SU-DHL-6 (cell line): Measurements from ENCODE around the gene RASA2.
"Not testable (repeated sequence)": the region's sequence is repeated elsewhere in the genome, so short reads cannot be mapped to it uniquely, and the experiment has no call there.

ENCODE experiments used
- H2AFZ ChIP-seq: fragments of 200-600 bp; sonication (generic); 2 replicates; pipeline ENCODE4 v1.6.1; 2014; ENCODE audit warnings: low read depth, mild to moderate bottlenecking, moderate library complexity, mixed read lengths, antibody characterized with exemption, low read length; ENCODE audit not compliant: severe bottlenecking
- H3F3A ChIP-seq: fragments of 200-600 bp; shearing (Covaris generic); 2 replicates; pipeline ENCODE4 v1.6.0; 2016; ENCODE audit warnings: antibody characterized with exemption, mild to moderate bottlenecking; ENCODE audit not compliant: insufficient read depth
- H3K27ac ChIP-seq: fragments of 200-600 bp; sonication (generic); 2 replicates; pipeline ENCODE4 v1.5.1; 2016; ENCODE audit warnings: low read depth, mild to moderate bottlenecking, low read length, moderate library complexity, mixed read lengths
- H3K27me3 ChIP-seq: fragments of 200-600 bp; sonication (generic), shearing (Covaris generic); 2 replicates; pipeline ENCODE4 v1.6.0; 2014; ENCODE audit warnings: mild to moderate bottlenecking, low read length
- H3K36me3 ChIP-seq: fragments of 200-600 bp; sonication (generic); 2 replicates; pipeline ENCODE4 v1.6.1; 2014; ENCODE audit warnings: mild to moderate bottlenecking, low read length, mixed read lengths
- H3K4me2 ChIP-seq: fragments of 300-600, 200-600 bp; shearing (Covaris generic), sonication (generic); 2 replicates; pipeline ENCODE4 v1.6.0; 2014; ENCODE audit warnings: low read length, low read depth, mild to moderate bottlenecking; ENCODE audit not compliant: poor library complexity, severe bottlenecking
- H3K4me3 ChIP-seq: fragments of 200-600 bp; sonication (generic); 2 replicates; pipeline ENCODE4 v1.5.1; 2014; ENCODE audit warnings: antibody characterized with exemption, low read length, mild to moderate bottlenecking, mixed read lengths; ENCODE audit not compliant: insufficient read depth, poor library complexity, severe bottlenecking
- H3K79me2 ChIP-seq: fragments of 200-600 bp; sonication (generic); 2 replicates; pipeline ENCODE4 v1.6.1; 2014; ENCODE audit warnings: mild to moderate bottlenecking, low read length, moderate library complexity; ENCODE audit not compliant: insufficient read depth
- H3K9ac ChIP-seq: fragments of 200-600 bp; sonication (generic); 2 replicates; pipeline ENCODE4 v1.7.0; 2014; ENCODE audit warnings: mild to moderate bottlenecking, low read length
- H3K9me2 ChIP-seq: fragments of 200-600 bp; sonication (generic); replicated peaks from 2 replicates; pipeline ENCODE4 v1.6.1; 2014; ENCODE audit warnings: low read length; ENCODE audit not compliant: insufficient read depth
- H3K9me3 ChIP-seq: fragments of 200-600 bp; sonication (generic); 2 replicates; pipeline ENCODE4 v1.6.1; 2014; ENCODE audit warnings: low read length, mixed read lengths; ENCODE audit not compliant: insufficient read depth
- H4K20me1 ChIP-seq: fragments of 200-600 bp; sonication (generic); 2 replicates; pipeline ENCODE4 v1.6.1; 2014; ENCODE audit warnings: low read depth, mild to moderate bottlenecking, antibody characterized with exemption, low read length, moderate library complexity, mixed read lengths
- EZH2phosphoT487 ChIP-seq: fragments of 200-600 bp; sonication (generic), shearing (Covaris generic); conservative IDR thresholded peaks from 2 replicates; pipeline ENCODE4 v1.6.1; 2018; ENCODE audit warnings: mild to moderate bottlenecking, antibody characterized with exemption, low read length, moderate library complexity, mixed read lengths
- TF ChIP-seq, protein P1 (sequence below): fragments of 200-600 bp; sonication (generic); IDR thresholded peaks from one replicate; pipeline ENCODE4 v1.5.1; 2017; ENCODE audit warnings: antibody characterized with exemption, mild to moderate bottlenecking, low read length, moderate library complexity; ENCODE audit not compliant: insufficient read depth, poor library complexity, severe bottlenecking

The RASA2 gene

DNA sequence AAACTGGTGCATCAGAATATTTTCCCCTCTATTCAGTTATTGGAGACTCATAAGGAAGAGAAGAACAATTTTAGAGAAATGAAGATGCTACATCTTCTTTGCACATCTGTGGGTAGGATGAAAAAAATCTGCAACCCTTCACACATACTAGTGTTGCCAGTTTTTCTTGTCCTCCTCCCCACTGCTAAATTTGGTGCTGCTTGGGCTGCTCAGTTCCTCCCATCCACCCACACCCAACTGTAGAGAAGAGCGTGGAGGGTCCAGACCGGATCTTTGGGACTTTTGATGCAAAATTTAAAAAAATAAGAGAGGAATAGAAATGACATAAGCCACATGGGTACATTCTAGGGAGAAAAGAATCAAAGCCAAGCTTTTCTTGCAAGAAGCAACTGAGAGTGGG, 8.7 kb upstream of the RASA2 start:
- H3K36me3 ChIP-seq: no peaks in the 10 kb centered on the region
- no peaks in the 10 kb centered on the region for H3K9me2 ChIP-seq
- H2AFZ ChIP-seq: no peak overlapping the region
- no peaks in the 10 kb centered on the region for H4K20me1 ChIP-seq
- TF ChIP-seq, protein P1, sequence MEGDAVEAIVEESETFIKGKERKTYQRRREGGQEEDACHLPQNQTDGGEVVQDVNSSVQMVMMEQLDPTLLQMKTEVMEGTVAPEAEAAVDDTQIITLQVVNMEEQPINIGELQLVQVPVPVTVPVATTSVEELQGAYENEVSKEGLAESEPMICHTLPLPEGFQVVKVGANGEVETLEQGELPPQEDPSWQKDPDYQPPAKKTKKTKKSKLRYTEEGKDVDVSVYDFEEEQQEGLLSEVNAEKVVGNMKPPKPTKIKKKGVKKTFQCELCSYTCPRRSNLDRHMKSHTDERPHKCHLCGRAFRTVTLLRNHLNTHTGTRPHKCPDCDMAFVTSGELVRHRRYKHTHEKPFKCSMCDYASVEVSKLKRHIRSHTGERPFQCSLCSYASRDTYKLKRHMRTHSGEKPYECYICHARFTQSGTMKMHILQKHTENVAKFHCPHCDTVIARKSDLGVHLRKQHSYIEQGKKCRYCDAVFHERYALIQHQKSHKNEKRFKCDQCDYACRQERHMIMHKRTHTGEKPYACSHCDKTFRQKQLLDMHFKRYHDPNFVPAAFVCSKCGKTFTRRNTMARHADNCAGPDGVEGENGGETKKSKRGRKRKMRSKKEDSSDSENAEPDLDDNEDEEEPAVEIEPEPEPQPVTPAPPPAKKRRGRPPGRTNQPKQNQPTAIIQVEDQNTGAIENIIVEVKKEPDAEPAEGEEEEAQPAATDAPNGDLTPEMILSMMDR: no peak
- TF ChIP-seq EZH2phosphoT487: no peak
- no peaks in the 10 kb centered on the region for H3K79me2 ChIP-seq
- H3F3A ChIP-seq: no peaks in the 10 kb centered on the region
- H3K4me2 ChIP-seq: no peak overlapping the region
- H3K27me3 ChIP-seq: no peaks in the 10 kb centered on the region
- H3K4me3 ChIP-seq: no peak overlapping the region
- no peaks in the 10 kb centered on the region for H3K9me3 ChIP-seq
- no peak overlapping the region for H3K27ac ChIP-seq
- H3K9ac ChIP-seq: no peak overlapping the region

DNA sequence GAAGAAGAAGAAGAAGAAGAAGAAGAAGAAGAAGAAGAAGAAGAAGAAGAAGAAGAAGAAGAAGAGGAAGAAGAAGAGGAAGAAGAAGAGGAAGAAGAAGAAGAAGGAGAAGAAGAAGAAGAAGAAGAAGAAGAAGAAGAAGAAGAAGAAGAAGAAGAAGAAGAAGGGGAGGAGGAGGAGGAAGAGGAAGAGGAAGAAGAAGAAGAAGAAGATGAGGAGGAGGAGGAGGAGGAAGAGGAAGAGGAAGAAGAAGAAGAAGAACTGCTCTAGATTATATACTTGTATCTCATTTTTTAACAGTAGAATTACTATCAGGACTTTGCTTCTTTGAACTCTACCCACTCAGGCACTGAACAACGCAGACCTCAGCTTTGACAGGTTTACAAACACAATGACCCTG, 8.0 kb upstream of the RASA2 start:
- H3K79me2 ChIP-seq, H3K9ac ChIP-seq, H3K36me3 ChIP-seq, H3K27ac ChIP-seq, H3F3A ChIP-seq, H3K27me3 ChIP-seq, H3K9me3 ChIP-seq, H3K9me2 ChIP-seq, H3K4me2 ChIP-seq, H3K4me3 ChIP-seq, H2AFZ ChIP-seq, H4K20me1 ChIP-seq: not testable (repeated sequence)

DNA sequence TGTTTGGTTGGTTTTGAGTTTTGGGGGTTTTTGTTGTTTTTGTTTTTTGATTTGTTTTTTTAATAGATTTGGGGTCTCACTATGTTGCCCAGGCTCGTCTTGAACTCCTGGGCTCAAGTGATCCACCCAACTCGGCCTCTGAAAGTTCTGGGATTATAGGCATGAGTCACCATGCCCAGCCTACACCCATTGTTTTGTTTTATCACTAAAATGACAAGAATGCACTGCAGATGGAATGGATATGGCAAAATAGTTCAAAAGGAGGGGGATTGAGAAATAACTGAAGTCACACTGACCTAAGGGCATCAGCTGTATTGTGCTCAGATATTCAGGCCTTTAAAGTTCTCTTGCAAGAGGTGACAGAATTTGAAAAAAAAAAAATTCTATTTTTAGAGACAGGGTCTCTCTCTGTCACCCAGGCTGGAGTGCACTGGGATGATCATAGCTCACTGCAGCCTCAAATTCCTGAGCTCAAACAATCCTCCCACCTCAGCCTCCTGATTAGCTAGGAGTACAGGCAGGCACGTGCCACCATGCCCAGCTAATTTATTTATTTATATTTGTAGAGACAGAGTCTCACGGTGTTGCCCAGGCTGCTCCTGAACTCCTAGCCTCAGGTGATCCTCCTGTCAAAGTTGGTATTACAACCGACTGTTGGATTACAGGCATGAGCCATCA, 4.4 kb upstream of the RASA2 start:
- Histone ChIP-seq H3F3A (peaks cover 13% of the 10 kb centered on the region), H3K36me3 (no peaks in the 10 kb centered on the region), H3K79me2 (no peaks in the 10 kb centered on the region), H3K9me2 (no peaks in the 10 kb centered on the region), H3K4me3 (no peak overlapping the region), H3K4me2 (no peak overlapping the region), H4K20me1 (no peaks in the 10 kb centered on the region), H3K9me3 (no peaks in the 10 kb centered on the region), H3K27me3 (no peaks in the 10 kb centered on the region), H2AFZ (no peak overlapping the region), H3K9ac (no peak overlapping the region), H3K27ac (no peak overlapping the region)
- no peak for TF ChIP-seq EZH2phosphoT487
- TF ChIP-seq, protein P1: no peak

DNA sequence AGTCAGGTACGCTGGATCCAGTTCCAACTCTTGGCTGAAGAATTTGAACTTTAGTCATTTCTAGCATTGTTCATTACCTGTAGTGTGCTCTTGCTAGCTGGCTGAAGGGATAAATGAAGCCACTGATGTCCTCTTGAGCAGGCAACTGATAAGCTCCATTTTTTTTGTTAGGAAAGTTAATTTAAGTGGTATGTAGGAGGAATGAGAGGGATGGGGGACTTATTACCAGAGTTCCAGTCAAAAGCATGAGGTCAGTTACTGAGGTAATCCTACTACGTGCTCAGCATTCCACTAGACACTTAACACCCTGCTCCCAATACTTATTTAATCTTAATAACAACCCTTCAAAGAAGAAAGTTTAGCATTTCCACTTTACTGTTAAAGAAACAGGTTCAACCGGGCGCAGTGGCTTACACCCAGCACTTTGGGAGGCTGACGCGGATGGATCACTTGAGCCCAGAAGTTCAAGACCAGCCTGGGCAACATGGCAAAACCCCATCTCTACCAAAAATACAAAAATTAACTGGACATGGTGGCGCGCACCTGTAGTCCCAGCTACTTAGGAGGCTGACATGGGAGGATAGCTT, 2.0 kb upstream of the RASA2 start:
- Histone ChIP-seq H3K27me3 (no peaks in the 10 kb centered on the region), H3F3A (peaks cover 25% of the 10 kb centered on the region), H3K27ac (no peak overlapping the region), H3K9ac (no peak overlapping the region), H3K36me3 (no peaks in the 10 kb centered on the region), H3K4me3 (no peak overlapping the region), H3K4me2 (no peak overlapping the region), H3K79me2 (peaks cover 20% of the 10 kb centered on the region), H4K20me1 (0 out of 2 replicates have a peak, but pooled peaks cover 3% of the 10 kb centered on the region), H2AFZ (no peak overlapping the region), H3K9me2 (no peaks in the 10 kb centered on the region), H3K9me3 (no peaks in the 10 kb centered on the region)
- TF ChIP-seq, protein P1: no peak
